SU-DHL-6 (cell line): ENCODE data around the gene C1QTNF1.

Experiments used
- H2AFZ ChIP-seq: fragments of 200-600 bp; sonication (generic); 2 replicates; pipeline ENCODE4 v1.6.1; 2014; ENCODE audit warnings: low read depth, mild to moderate bottlenecking, moderate library complexity, mixed read lengths, antibody characterized with exemption, low read length; ENCODE audit not compliant: severe bottlenecking
- H3F3A ChIP-seq: fragments of 200-600 bp; shearing (Covaris generic); 2 replicates; pipeline ENCODE4 v1.6.0; 2016; ENCODE audit warnings: antibody characterized with exemption, mild to moderate bottlenecking; ENCODE audit not compliant: insufficient read depth
- H3K27ac ChIP-seq: fragments of 200-600 bp; sonication (generic); 2 replicates; pipeline ENCODE4 v1.5.1; 2016; ENCODE audit warnings: low read depth, mild to moderate bottlenecking, low read length, moderate library complexity, mixed read lengths
- H3K27me3 ChIP-seq: fragments of 200-600 bp; sonication (generic), shearing (Covaris generic); 2 replicates; pipeline ENCODE4 v1.6.0; 2014; ENCODE audit warnings: mild to moderate bottlenecking, low read length
- H3K36me3 ChIP-seq: fragments of 200-600 bp; sonication (generic); 2 replicates; pipeline ENCODE4 v1.6.1; 2014; ENCODE audit warnings: mild to moderate bottlenecking, low read length, mixed read lengths
- H3K4me2 ChIP-seq: fragments of 300-600, 200-600 bp; shearing (Covaris generic), sonication (generic); 2 replicates; pipeline ENCODE4 v1.6.0; 2014; ENCODE audit warnings: low read length, low read depth, mild to moderate bottlenecking; ENCODE audit not compliant: poor library complexity, severe bottlenecking
- H3K4me3 ChIP-seq: fragments of 200-600 bp; sonication (generic); 2 replicates; pipeline ENCODE4 v1.5.1; 2014; ENCODE audit warnings: antibody characterized with exemption, low read length, mild to moderate bottlenecking, mixed read lengths; ENCODE audit not compliant: insufficient read depth, poor library complexity, severe bottlenecking
- H3K79me2 ChIP-seq: fragments of 200-600 bp; sonication (generic); 2 replicates; pipeline ENCODE4 v1.6.1; 2014; ENCODE audit warnings: mild to moderate bottlenecking, low read length, moderate library complexity; ENCODE audit not compliant: insufficient read depth
- H3K9ac ChIP-seq: fragments of 200-600 bp; sonication (generic); 2 replicates; pipeline ENCODE4 v1.7.0; 2014; ENCODE audit warnings: mild to moderate bottlenecking, low read length
- H3K9me2 ChIP-seq: fragments of 200-600 bp; sonication (generic); replicated peaks from 2 replicates; pipeline ENCODE4 v1.6.1; 2014; ENCODE audit warnings: low read length; ENCODE audit not compliant: insufficient read depth
- H3K9me3 ChIP-seq: fragments of 200-600 bp; sonication (generic); 2 replicates; pipeline ENCODE4 v1.6.1; 2014; ENCODE audit warnings: low read length, mixed read lengths; ENCODE audit not compliant: insufficient read depth
- H4K20me1 ChIP-seq: fragments of 200-600 bp; sonication (generic); 2 replicates; pipeline ENCODE4 v1.6.1; 2014; ENCODE audit warnings: low read depth, mild to moderate bottlenecking, antibody characterized with exemption, low read length, moderate library complexity, mixed read lengths
- CTCF ChIP-seq: fragments of 200-600 bp; sonication (generic); IDR thresholded peaks from one replicate; pipeline ENCODE4 v1.5.1; 2017; ENCODE audit warnings: antibody characterized with exemption, mild to moderate bottlenecking, low read length, moderate library complexity; ENCODE audit not compliant: insufficient read depth, poor library complexity, severe bottlenecking
- EZH2phosphoT487 ChIP-seq: fragments of 200-600 bp; sonication (generic), shearing (Covaris generic); conservative IDR thresholded peaks from 2 replicates; pipeline ENCODE4 v1.6.1; 2018; ENCODE audit warnings: mild to moderate bottlenecking, antibody characterized with exemption, low read length, moderate library complexity, mixed read lengths

C1QTNF1 gene

GRCh38 chr17:79024901-79025737 lies 1.1 kb downstream of the C1QTNF1 start:
- no peak for TF ChIP-seq CTCF
- TF ChIP-seq EZH2phosphoT487 = no peak
- no peak overlapping the region for H2AFZ ChIP-seq
- H3K9ac ChIP-seq = no peak overlapping the region
- H3K9me3 ChIP-seq = no peaks in the 10 kb centered on the region
- H3K9me2 ChIP-seq = no peaks in the 10 kb centered on the region
- H4K20me1 ChIP-seq = no peaks in the 10 kb centered on the region
- no peak overlapping the region for H3K27ac ChIP-seq
- no peaks in the 10 kb centered on the region for H3F3A ChIP-seq
- H3K4me2 ChIP-seq = no peak overlapping the region
- no peak overlapping the region for H3K4me3 ChIP-seq
- H3K36me3 ChIP-seq = no peaks in the 10 kb centered on the region
- H3K27me3 ChIP-seq = no peaks in the 10 kb centered on the region
- no peaks in the 10 kb centered on the region for H3K79me2 ChIP-seq

- Histone ChIP-seq H3K27ac (no peak overlapping the region), H2AFZ (no peak overlapping the region), H3K9me3 (no peaks in the 10 kb centered on the region), H3K4me2 (no peak overlapping the region), H3K9ac (no peak overlapping the region), H3K4me3 (no peak overlapping the region), H3K36me3 (no peaks in the 10 kb centered on the region), H3K27me3 (no peaks in the 10 kb centered on the region), H3K9me2 (no peaks in the 10 kb centered on the region), H4K20me1 (no peaks in the 10 kb centered on the region), H3F3A (no peaks in the 10 kb centered on the region), H3K79me2 (no peaks in the 10 kb centered on the region)
- TF ChIP-seq CTCF (no peak), EZH2phosphoT487 (no peak)
These were observed 2.7 kb downstream of the C1QTNF1 start for GRCh38 chr17:79026376-79027273.

- Histone ChIP-seq H3K27me3 (no peaks in the 10 kb centered on the region), H3K4me2 (no peak overlapping the region), H3K4me3 (no peak overlapping the region)
These were observed 3.4 kb downstream of the C1QTNF1 start for GRCh38 chr17:79027274-79027924.

More at GRCh38 chr17:79027274-79027924, 3.4 kb downstream of the C1QTNF1 start:
- no peak overlapping the region for H3K27ac ChIP-seq
- no peaks in the 10 kb centered on the region for H3K36me3 ChIP-seq
- no peaks in the 10 kb centered on the region for H3K79me2 ChIP-seq
- H4K20me1 ChIP-seq = no peaks in the 10 kb centered on the region
- H3K9ac ChIP-seq = no peak overlapping the region
- no peaks in the 10 kb centered on the region for H3K9me2 ChIP-seq
- TF ChIP-seq CTCF (no peak), EZH2phosphoT487 (no peak)
- no peaks in the 10 kb centered on the region for H3K9me3 ChIP-seq
- no peak overlapping the region for H2AFZ ChIP-seq
- no peaks in the 10 kb centered on the region for H3F3A ChIP-seq
